K562 (cell line): Measurements from ENCODE around the gene USP5. TPM values are rescaled to one million over a fixed set of nuclear protein-coding genes. Genes with fewer than 3 reads are reported as not detected.
A peak's percentile ranks its signal among the peaks of the same experiment; 100 is the strongest.

Experiments
- CREB1 ChIP-seq, 2 experiments: sonication (generic) in 1 of 2; formaldehyde crosslinking in 1 of 2; IDR thresholded peaks; 2 replicates each; pipeline versions ENCODE4 v1.6.1 to v1.8.0; 2012 to 2022; ENCODE audit warnings: inconsistent platforms in 1 of 2, mild to moderate bottlenecking in 1 of 2, missing genetic modification reagents in 1 of 2, moderate library complexity in 1 of 2
- ELF1 ChIP-seq: fragments of 200-800 bp; sonication (Bioruptor generic); IDR thresholded peaks from 2 replicates; pipeline ENCODE4 v1.6.1; 2016; ENCODE audit warnings: missing genetic modification characterization, missing compliant biosample characterization
- ETV6 ChIP-seq, 3 experiments: fragments of 150-350 bp in 1 of 3; sonication (generic) in 1 of 3; formaldehyde crosslinking in 1 of 3; IDR thresholded peaks; 2 replicates each; pipeline versions ENCODE4 v1.6.1 to v1.8.0; 2014 to 2022; ENCODE audit warnings: borderline replicate concordance in 2 of 3, low read depth in 2 of 3, antibody characterized with exemption in 1 of 3, low read length in 1 of 3, mild to moderate bottlenecking in 1 of 3, missing genetic modification reagents in 1 of 3
- FOXA1 ChIP-seq: fragments of 450-650 bp; IDR thresholded peaks from 2 replicates; pipeline ENCODE4 v1.6.1; 2016; ENCODE audit warnings: mild to moderate bottlenecking, borderline replicate concordance
- GABPB1 ChIP-seq: sonication (generic); formaldehyde crosslinking; IDR thresholded peaks from 2 replicates; pipeline ENCODE4 v1.8.0; 2022; ENCODE audit warnings: mild to moderate bottlenecking, missing genetic modification reagents
- GTF2F1 ChIP-seq: IDR thresholded peaks from 2 replicates; pipeline ENCODE4 v1.6.1; 2011; ENCODE audit warnings: low read depth, low read length, improper control_type of control experiment
- HNRNPLL ChIP-seq: fragments of 200-400 bp; formaldehyde crosslinking; IDR thresholded peaks from 2 replicates; pipeline ENCODE4 v1.6.1; 2017; ENCODE audit warnings: low read length, low read depth, mild to moderate bottlenecking; ENCODE audit not compliant: poor library complexity, severe bottlenecking
- KDM1A ChIP-seq, 2 experiments: fragments of 450-650 bp; IDR thresholded peaks; 2 replicates each; pipeline ENCODE4 v1.6.1; 2016; ENCODE audit warnings: mild to moderate bottlenecking in 2 of 2
- MCM5 ChIP-seq: fragments of 450-650 bp; IDR thresholded peaks from 2 replicates; pipeline ENCODE4 v1.6.1; 2016; ENCODE audit warnings: low read depth
- SIN3B ChIP-seq: fragments of 450-650 bp; IDR thresholded peaks from 2 replicates; pipeline ENCODE4 v1.6.1; 2017; ENCODE audit warnings: low read depth, mild to moderate bottlenecking, moderate library complexity
- SUPT5H ChIP-seq: fragments of 450-650 bp; IDR thresholded peaks from 2 replicates; pipeline ENCODE4 v1.6.1; 2016
- ZFX ChIP-seq: sonication (generic); formaldehyde crosslinking; IDR thresholded peaks from 2 replicates; pipeline ENCODE4 v1.8.0; 2022; ENCODE audit warnings: mild to moderate bottlenecking, missing genetic modification reagents, moderate library complexity
- polyA plus RNA-seq, 8 experiments: library from polyadenylated mRNA; depleted of rRNA in 4 of 8; stranded (reverse) in 5 of 8; unstranded in 3 of 8; fragments of >200 nt; fragmentation: Nextera tagmentation in 2 of 8; fragmentation: Illumina TruSeq in 1 of 8; extraction: Ambion mirVana in 2 of 8; extraction: Trizol in 1 of 8; gene quantifications; 2 replicates each; pipeline versions ENCODE4 v1.2.1 to v1.2.3, GENCODE V29; 2011 to 2014; ENCODE audit warnings: inconsistent platforms in 1 of 8, missing spikeins in 1 of 8
- total RNA-seq, 7 experiments: library from RNA; depleted of rRNA in 6 of 7; stranded (reverse); fragments of >200 nt in 6 of 7; fragmentation: Illumina TruSeq in 2 of 7; extraction: Trizol in 2 of 7; gene quantifications; 2 replicates each; pipeline versions ENCODE4 v1.2.1 to v1.2.3, GENCODE V29; 2011 to 2021; ENCODE audit warnings: low replicate concordance in 1 of 7
- TF ChIP-seq, protein P1 (sequence below): fragments of 450-650 bp; conservative IDR thresholded peaks from 2 replicates; pipeline ENCODE4 v1.6.1; 2016; ENCODE audit warnings: missing genetic modification characterization, low read depth, mild to moderate bottlenecking, control low read depth, missing compliant biosample characterization
- TF ChIP-seq, protein P2 (sequence below): fragments of 450-650 bp; formaldehyde crosslinking; IDR thresholded peaks from 2 replicates; pipeline ENCODE4 v1.4.0; 2020; ENCODE audit warnings: mild to moderate bottlenecking, moderate library complexity
- TF ChIP-seq, protein P3 (sequence below), 2 experiments: fragments of 450-650 bp; IDR thresholded peaks; 2 replicates each; pipeline ENCODE4 v1.6.1; 2016
- TF ChIP-seq, protein P4 (sequence below): fragments of 250-450 bp; sonication (Bioruptor Pico); IDR thresholded peaks from 2 replicates; pipeline ENCODE4 v1.5.0; 2021; ENCODE audit warnings: mild to moderate bottlenecking, borderline replicate concordance
- TF ChIP-seq, protein P5 (sequence below): sonication (generic); formaldehyde crosslinking; IDR thresholded peaks from 2 replicates; pipeline ENCODE4 v1.8.1; 2023; ENCODE audit warnings: mild to moderate bottlenecking, missing genetic modification reagents

The USP5 gene
- total and polyA plus RNA-seq, 9 of the 15 experiments (the other 6 are each of a cell fraction or from before 2014, with no cell fraction given) = 1.4 to 107 (median 48.6) TPM

DNA sequence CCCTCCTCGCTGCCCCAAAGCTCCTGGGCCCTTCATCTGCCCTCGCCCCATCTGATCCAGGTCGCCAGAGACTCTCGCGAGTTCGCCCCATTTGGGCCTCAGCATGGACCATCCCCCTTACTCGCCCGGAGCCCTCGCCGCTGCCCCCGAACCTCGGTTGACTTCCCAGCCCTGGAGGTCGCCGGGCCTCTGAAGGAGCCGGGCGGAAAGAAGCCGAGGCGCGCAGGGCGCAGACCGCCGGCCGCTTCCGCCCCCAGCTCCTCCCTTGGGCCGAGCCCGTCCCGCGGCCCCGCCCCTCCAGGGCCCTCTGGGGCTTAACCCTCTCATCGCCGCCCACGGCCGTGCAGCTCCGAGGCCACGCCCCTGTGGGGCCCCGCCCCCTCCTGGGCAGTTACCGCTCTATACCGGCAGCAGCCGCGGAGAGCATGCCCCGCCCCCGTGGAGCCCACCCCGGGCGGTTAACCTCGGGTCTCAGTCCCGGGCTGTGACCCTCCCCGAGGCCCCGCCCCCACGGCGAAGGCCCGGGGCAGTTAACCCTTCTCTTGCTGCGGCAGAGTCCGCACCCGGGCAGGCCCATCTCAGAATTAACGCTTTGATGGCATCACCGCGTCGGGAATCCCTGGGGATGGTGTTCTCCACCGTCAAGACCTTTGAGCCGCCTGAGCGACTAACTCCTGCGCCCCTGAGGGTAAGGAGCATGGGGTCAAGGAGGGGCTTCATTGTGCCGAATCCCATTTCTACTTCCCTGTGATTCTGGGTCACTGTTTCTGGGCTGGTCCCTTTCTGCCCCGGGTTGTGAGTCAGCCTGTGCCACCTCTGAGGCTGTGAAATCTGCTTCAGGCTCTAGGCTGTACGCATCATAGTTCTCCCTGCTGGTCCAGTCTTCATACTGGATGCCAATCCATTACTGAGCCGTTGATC lies 21.4 kb downstream of the USP5 start, which contains the start of gene SPSB2 (continued):
- TF ChIP-seq, protein P1, sequence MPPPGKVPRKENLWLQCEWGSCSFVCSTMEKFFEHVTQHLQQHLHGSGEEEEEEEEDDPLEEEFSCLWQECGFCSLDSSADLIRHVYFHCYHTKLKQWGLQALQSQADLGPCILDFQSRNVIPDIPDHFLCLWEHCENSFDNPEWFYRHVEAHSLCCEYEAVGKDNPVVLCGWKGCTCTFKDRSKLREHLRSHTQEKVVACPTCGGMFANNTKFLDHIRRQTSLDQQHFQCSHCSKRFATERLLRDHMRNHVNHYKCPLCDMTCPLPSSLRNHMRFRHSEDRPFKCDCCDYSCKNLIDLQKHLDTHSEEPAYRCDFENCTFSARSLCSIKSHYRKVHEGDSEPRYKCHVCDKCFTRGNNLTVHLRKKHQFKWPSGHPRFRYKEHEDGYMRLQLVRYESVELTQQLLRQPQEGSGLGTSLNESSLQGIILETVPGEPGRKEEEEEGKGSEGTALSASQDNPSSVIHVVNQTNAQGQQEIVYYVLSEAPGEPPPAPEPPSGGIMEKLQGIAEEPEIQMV = no peak
- no peak for TF ChIP-seq HNRNPLL
- TF ChIP-seq, protein P2, sequence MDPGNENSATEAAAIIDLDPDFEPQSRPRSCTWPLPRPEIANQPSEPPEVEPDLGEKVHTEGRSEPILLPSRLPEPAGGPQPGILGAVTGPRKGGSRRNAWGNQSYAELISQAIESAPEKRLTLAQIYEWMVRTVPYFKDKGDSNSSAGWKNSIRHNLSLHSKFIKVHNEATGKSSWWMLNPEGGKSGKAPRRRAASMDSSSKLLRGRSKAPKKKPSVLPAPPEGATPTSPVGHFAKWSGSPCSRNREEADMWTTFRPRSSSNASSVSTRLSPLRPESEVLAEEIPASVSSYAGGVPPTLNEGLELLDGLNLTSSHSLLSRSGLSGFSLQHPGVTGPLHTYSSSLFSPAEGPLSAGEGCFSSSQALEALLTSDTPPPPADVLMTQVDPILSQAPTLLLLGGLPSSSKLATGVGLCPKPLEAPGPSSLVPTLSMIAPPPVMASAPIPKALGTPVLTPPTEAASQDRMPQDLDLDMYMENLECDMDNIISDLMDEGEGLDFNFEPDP = no peak
- TF ChIP-seq, protein P3, sequence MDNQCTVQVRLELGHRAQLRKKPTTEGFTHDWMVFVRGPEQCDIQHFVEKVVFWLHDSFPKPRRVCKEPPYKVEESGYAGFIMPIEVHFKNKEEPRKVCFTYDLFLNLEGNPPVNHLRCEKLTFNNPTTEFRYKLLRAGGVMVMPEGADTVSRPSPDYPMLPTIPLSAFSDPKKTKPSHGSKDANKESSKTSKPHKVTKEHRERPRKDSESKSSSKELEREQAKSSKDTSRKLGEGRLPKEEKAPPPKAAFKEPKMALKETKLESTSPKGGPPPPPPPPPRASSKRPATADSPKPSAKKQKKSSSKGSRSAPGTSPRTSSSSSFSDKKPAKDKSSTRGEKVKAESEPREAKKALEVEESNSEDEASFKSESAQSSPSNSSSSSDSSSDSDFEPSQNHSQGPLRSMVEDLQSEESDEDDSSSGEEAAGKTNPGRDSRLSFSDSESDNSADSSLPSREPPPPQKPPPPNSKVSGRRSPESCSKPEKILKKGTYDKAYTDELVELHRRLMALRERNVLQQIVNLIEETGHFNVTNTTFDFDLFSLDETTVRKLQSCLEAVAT (IDR thresholded peaks at IDR 0.05) = no peak
- TF ChIP-seq MCM5 = no peak
- TF ChIP-seq SUPT5H = peak; percentile 52
- TF ChIP-seq, protein P4, sequence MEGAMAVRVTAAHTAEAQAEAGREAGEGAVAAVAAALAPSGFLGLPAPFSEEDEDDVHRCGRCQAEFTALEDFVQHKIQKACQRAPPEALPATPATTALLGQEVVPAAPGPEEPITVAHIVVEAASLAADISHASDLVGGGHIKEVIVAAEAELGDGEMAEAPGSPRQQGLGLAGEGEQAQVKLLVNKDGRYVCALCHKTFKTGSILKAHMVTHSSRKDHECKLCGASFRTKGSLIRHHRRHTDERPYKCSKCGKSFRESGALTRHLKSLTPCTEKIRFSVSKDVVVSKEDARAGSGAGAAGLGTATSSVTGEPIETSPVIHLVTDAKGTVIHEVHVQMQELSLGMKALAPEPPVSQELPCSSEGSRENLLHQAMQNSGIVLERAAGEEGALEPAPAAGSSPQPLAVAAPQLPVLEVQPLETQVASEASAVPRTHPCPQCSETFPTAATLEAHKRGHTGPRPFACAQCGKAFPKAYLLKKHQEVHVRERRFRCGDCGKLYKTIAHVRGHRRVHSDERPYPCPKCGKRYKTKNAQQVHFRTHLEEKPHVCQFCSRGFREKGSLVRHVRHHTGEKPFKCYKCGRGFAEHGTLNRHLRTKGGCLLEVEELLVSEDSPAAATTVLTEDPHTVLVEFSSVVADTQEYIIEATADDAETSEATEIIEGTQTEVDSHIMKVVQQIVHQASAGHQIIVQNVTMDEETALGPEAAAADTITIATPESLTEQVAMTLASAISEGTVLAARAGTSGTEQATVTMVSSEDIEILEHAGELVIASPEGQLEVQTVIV (CRISPR knock-in tag) = no peak
- peak; percentile 49; the same call in 1 of the 2 replicates for TF ChIP-seq ZFX (CRISPR knock-in tag)
- no peak for TF ChIP-seq FOXA1
- TF ChIP-seq GABPB1 (CRISPR knock-in tag) = peak; percentile 68; the same call in 1 of the 2 replicates
- peak; percentile 60; the same call in 1 of the 2 replicates for TF ChIP-seq ELF1
- TF ChIP-seq KDM1A (IDR thresholded peaks at IDR 0.05) = no peak
- TF ChIP-seq ETV6 (IDR thresholded peaks at IDR 0.05; ENCODE audit: borderline replicate concordance in 1 of 2, low read depth in 2 of 2, low read length in 1 of 2) = no peak
- TF ChIP-seq ETV6 (CRISPR knock-in tag; IDR thresholded peaks at IDR 0.05; ENCODE audit: borderline replicate concordance) = no peak
- TF ChIP-seq, protein P5, sequence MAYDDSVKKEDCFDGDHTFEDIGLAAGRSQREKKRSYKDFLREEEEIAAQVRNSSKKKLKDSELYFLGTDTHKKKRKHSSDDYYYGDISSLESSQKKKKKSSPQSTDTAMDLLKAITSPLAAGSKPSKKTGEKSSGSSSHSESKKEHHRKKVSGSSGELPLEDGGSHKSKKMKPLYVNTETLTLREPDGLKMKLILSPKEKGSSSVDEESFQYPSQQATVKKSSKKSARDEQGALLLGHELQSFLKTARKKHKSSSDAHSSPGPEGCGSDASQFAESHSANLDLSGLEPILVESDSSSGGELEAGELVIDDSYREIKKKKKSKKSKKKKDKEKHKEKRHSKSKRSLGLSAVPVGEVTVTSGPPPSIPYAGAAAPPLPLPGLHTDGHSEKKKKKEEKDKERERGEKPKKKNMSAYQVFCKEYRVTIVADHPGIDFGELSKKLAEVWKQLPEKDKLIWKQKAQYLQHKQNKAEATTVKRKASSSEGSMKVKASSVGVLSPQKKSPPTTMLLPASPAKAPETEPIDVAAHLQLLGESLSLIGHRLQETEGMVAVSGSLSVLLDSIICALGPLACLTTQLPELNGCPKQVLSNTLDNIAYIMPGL (CRISPR knock-in tag) = no peak
- TF ChIP-seq GTF2F1 = no peak
- TF ChIP-seq CREB1 (IDR thresholded peaks at IDR 0.05) = no peak
- TF ChIP-seq CREB1 (CRISPR knock-in tag; IDR thresholded peaks at IDR 0.05) = no peak
- no peak for TF ChIP-seq SIN3B
